MCF 10A (cell line): ENCODE results near the gene EDC4. TPM values are rescaled to one million over a fixed set of nuclear protein-coding genes. Genes with fewer than 3 reads are reported as not detected.
A peak's percentile ranks its signal among the peaks of the same experiment; 100 is the strongest.
"Not testable (repeated sequence)": the region's sequence is repeated elsewhere in the genome, so short reads cannot be mapped to it uniquely, and the experiment has no call there.

Source experiments
- BruUV-seq: library from RNA; stranded (reverse); fragments of 400-500 nt; replicated peaks from 2 replicates; lab custom pipeline; 2021; lab: Mats Ljungman, UMichigan
- CTCF ChIA-PET: fragments of 300-600 bp; sonication (Branson Sonifier 250); formaldehyde crosslinking; extraction: SDS; loops from one replicate; lab custom pipeline; 2021; ENCODE audit warnings: antibody characterized with exemption, inconsistent platforms; lab: Yijun Ruan, JAX
- POLR2A ChIA-PET: fragments of 300-600, 350-650 bp; sonication (Branson Sonifier 250); formaldehyde crosslinking; extraction: SDS; loops from one replicate; lab custom pipeline; 2020; ENCODE audit warnings: antibody characterized with exemption, inconsistent platforms; lab: Yijun Ruan, JAX
- DNase-seq: peaks from one replicate; pipeline ENCODE4 v3.0.0-alpha.2; 2018; ENCODE audit not compliant: unreplicated experiment
- H3K27ac Mint-ChIP-seq: one replicate; pipeline ENCODE4 v1.8.0; 2022; ENCODE audit warnings: mild to moderate bottlenecking, low read depth, mixed read lengths; ENCODE audit not compliant: unreplicated experiment
- H3K27me3 Mint-ChIP-seq: one replicate; pipeline ENCODE4 v1.8.0; 2022; ENCODE audit warnings: mixed read lengths; ENCODE audit not compliant: insufficient read depth, unreplicated experiment
- H3K36me3 Mint-ChIP-seq: one replicate; pipeline ENCODE4 v1.8.0; 2022; ENCODE audit warnings: mild to moderate bottlenecking, moderate library complexity, mixed read lengths; ENCODE audit not compliant: insufficient read depth, unreplicated experiment
- H3K4me1 Mint-ChIP-seq: one replicate; pipeline ENCODE4 v1.8.0; 2022; ENCODE audit warnings: mixed read lengths; ENCODE audit not compliant: insufficient read depth, unreplicated experiment
- H3K4me3 Mint-ChIP-seq: one replicate; pipeline ENCODE4 v1.8.0; 2022; ENCODE audit warnings: mild to moderate bottlenecking, moderate library complexity, mixed read lengths; ENCODE audit not compliant: unreplicated experiment
- H3K9me3 Mint-ChIP-seq: one replicate; pipeline ENCODE4 v1.8.0; 2022; ENCODE audit warnings: mixed read lengths; ENCODE audit not compliant: unreplicated experiment
- intact Hi-C: fragments of 100-400 bp; cut with micrococcal nuclease; formaldehyde crosslinking; loops from 2 replicates; pipeline ENCODE4 v1.14.1; 2022
- total RNA-seq: library from RNA; stranded (reverse); gene quantifications from 2 replicates; pipeline ENCODE4 v1.2.3, GENCODE V29; 2022
- TF ChIP-seq, protein P1 (sequence below): fragments of 200-600 bp; IDR thresholded peaks from one replicate; pipeline ENCODE4 v1.8.0; 2022; ENCODE audit warnings: antibody characterized with exemption, mild to moderate bottlenecking; ENCODE audit not compliant: unreplicated experiment

EDC4 gene
- total RNA-seq, 1 experiment from 2014 or later = 50.9 TPM

DNA sequence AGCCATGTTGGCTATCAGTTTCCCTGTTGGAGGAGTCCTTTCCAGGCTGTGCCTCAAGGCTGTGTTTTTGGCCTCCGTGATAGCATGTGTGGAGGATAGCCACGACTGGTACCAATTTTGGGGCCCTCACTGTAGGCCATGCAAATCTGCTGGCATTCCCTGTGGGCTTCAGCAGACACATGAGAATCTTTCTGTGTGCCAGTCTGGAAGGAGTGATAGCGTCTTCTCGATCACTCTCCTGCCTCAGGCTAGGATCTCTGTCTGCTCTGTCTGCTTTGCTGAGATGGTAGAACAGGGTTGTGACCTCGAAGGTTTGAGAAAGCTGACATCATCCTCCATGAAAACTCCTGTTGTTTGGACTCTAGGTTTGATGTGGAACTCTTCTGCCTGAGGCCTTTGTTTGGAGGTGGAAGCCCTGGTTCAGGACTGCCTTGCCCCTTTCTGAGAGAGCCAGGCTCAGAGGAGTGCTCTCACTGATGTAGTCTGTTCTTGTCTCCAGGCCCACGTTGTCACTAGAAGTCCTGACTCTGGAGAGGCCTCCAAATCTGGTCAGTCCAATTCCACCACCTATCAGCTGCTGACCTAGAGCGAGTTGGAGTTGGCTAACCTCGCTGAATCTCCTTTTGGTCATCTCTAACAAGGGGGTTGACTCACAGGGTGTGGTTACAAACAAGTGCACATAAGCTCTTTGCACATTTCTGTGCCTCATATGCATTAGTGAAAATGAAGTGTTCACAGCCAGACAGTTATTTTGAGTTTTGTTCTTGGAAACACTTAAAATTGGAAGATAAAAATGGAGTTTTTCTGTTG, 12.1 kb upstream of the EDC4 start:
- CTCF ChIA-PET = interaction anchor here (0.6 to 7.5 kb wide), 7 partner anchors 8 to 188 kb away, joined by 3 to 54 read pairs (median 6); partner anchors contain the start of gene NUTF2
- H3K27ac Mint-ChIP-seq = peak overlapping the region; percentile 92
- BruUV-seq = TSS peak; percentile 36
- no peaks in the 10 kb centered on the region for H3K9me3 Mint-ChIP-seq
- no peaks in the 10 kb centered on the region for H3K27me3 Mint-ChIP-seq
- peaks cover 48% of the 10 kb centered on the region for H3K36me3 Mint-ChIP-seq
- H3K4me3 Mint-ChIP-seq = peak overlapping the region; percentile 38
- H3K4me1 Mint-ChIP-seq = peaks cover 45% of the 10 kb centered on the region
- peak; percentile 58 for DNase-seq
- TF ChIP-seq, protein P1, sequence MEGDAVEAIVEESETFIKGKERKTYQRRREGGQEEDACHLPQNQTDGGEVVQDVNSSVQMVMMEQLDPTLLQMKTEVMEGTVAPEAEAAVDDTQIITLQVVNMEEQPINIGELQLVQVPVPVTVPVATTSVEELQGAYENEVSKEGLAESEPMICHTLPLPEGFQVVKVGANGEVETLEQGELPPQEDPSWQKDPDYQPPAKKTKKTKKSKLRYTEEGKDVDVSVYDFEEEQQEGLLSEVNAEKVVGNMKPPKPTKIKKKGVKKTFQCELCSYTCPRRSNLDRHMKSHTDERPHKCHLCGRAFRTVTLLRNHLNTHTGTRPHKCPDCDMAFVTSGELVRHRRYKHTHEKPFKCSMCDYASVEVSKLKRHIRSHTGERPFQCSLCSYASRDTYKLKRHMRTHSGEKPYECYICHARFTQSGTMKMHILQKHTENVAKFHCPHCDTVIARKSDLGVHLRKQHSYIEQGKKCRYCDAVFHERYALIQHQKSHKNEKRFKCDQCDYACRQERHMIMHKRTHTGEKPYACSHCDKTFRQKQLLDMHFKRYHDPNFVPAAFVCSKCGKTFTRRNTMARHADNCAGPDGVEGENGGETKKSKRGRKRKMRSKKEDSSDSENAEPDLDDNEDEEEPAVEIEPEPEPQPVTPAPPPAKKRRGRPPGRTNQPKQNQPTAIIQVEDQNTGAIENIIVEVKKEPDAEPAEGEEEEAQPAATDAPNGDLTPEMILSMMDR = no peak
- intact Hi-C loops = loop anchor here (2.0 kb wide), 1 partner anchor 16 kb away; no protein-coding TSS in a partner anchor
- POLR2A ChIA-PET = interaction anchor here (0.6 to 9.4 kb wide), 11 partner anchors 10 to 1308 kb away, joined by 3 to 141 read pairs (median 5); partner anchors contain the start of genes CENPT, EDC4, NRN1L and NUTF2

DNA sequence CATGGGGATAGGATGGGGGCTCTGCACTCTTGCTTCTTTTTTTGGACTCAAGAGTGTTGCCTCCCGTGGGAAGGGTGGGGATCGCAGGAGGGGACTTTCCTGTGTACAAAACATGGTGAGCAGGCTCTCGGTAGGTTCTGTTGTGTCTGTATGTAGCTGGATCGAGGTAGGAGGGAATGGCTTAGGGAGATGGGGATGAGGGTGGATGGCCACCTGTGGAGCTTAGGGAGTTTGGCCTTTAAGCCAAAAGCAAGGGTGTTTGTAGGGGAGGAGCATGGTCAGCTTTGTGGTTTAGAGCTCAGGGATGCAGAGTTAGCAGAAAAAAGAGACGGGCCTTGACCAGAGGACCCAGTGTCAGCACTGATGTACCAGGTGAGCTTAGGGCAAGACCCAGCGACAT, 11.0 kb upstream of the EDC4 start:
- Mint-ChIP-seq H3K27ac (peak overlapping the region; percentile 92), H3K27me3 (no peaks in the 10 kb centered on the region), H3K4me1 (peaks cover 44% of the 10 kb centered on the region), H3K9me3 (no peaks in the 10 kb centered on the region), H3K36me3 (peaks cover 51% of the 10 kb centered on the region), H3K4me3 (no peak overlapping the region)
- no TSS peak for BruUV-seq
- intact Hi-C loops = loop anchor here (2.0 kb wide), 1 partner anchor 17 kb away; no protein-coding TSS in a partner anchor
- no peak for DNase-seq
- ChIA-PET POLR2A (interaction anchor here (0.9 to 9.4 kb wide), 9 partner anchors 9 to 74 kb away, joined by 3 to 141 read pairs (median 8); partner anchors contain the start of genes CENPT, EDC4, NRN1L and NUTF2), CTCF (interaction anchor here (0.6 to 7.5 kb wide), 8 partner anchors 16 to 481 kb away, joined by 3 to 54 read pairs (median 4); partner anchors contain the start of genes NRN1L and NUTF2)
- TF ChIP-seq, protein P1 = no peak

DNA sequence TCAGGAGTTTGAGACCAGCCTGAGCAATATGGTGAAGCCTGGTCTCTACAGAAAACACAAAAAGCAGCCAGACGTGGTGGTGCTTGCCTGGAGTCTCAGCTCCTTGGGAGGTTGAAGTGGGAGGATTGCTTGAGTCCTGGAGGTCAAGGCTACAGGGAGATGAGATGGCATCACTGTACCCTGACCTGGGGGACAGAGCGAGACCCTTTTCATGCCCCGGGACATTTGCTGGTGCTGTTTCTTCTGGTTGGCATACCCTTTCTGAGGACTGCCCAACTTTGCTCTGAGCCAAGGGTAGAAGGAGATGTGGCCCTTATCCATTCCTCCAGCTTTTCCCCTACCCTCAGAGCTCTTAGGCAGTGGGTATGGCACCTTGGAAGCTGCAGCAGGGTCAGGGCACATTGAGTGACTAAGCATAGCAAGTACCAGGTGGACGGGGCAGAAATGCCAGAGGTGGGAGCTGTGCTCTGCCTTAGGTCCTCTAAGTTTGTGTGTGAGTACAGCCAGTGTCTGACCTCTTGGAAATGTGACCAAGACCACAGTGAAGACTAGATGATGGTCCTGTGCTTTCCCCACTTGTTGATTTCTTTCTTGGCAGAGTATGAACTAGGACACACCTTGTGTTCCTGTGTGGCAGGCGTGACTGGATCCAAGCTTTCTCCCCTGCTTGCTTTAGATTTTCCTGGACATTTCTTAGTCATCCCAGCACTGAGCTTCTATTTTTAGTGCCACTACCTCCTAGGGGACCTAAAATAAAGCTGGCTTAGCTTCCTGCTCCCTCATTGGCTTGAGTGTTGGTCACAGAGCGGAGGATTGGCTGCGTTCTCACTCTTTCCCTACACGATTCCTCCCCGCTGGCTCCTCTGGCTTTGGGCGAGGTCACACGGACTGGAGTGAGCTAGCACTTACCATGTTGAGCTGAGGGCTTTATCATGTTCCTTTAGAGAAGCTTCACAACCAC, 9.9 kb upstream of the EDC4 start:
- peak; percentile 60 for DNase-seq
- Mint-ChIP-seq H3K27me3 (no peaks in the 10 kb centered on the region), H3K27ac (peak overlapping the region; percentile 96), H3K36me3 (peaks cover 62% of the 10 kb centered on the region), H3K4me3 (peak overlapping the region; percentile 11), H3K9me3 (no peaks in the 10 kb centered on the region), H3K4me1 (peaks cover 33% of the 10 kb centered on the region)
- BruUV-seq = no TSS peak
- ChIA-PET POLR2A (interaction anchor here (0.6 to 9.4 kb wide), 13 partner anchors 8 to 229 kb away, joined by 3 to 141 read pairs (median 6); partner anchors contain the start of genes CENPT, DDX28, DUS2 and EDC4), CTCF (interaction anchor here (0.6 to 7.5 kb wide), 17 partner anchors 10 to 372 kb away, joined by 3 to 54 read pairs (median 3); partner anchors contain the start of genes NRN1L, NUTF2, RIPOR1 and TSNAXIP1)
- intact Hi-C loops = no loop called here
- TF ChIP-seq, protein P1 = no peak

DNA sequence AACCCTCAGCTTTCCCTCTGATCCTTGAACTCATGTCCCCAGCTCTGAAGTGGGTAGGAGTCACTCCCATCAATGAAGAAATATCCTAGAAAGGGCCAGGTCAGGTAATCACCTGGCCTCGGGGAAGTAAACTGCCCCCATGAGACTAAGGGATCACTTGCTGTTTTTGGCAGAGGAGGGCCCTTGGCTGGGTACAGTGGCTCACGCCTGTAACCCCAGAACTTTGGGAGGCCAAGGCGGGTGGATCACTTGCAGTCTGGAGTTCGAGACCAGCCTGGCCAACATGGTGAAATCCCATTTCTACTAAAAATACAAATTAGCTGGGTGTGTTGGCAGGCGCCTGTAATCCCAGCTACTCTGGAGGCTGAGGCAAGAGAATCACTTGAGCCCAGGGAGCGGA, 8.8 kb upstream of the EDC4 start:
- BruUV-seq, H3K9me3 Mint-ChIP-seq, H3K27me3 Mint-ChIP-seq, H3K4me3 Mint-ChIP-seq, DNase-seq, intact Hi-C loops: not testable (repeated sequence)
- CTCF ChIA-PET = interaction anchor here (0.6 to 7.5 kb wide), 5 partner anchors 18 to 219 kb away, joined by 3 to 54 read pairs (median 3); partner anchors contain the start of gene CARMIL2
- Mint-ChIP-seq H3K4me1 (peaks cover 26% of the 10 kb centered on the region), H3K27ac (peak overlapping the region; percentile 96), H3K36me3 (peaks cover 69% of the 10 kb centered on the region)
- POLR2A ChIA-PET = interaction anchor here (1.2 to 9.4 kb wide), 3 partner anchors 17 to 72 kb away, joined by 3 to 141 read pairs (median 9); partner anchors contain the start of genes CENPT, NUTF2 and PSMB10
